CD4-positive, alpha-beta T cell (primary cell): ENCODE results near the gene FZR1. TPM values are rescaled to one million over a fixed set of nuclear protein-coding genes. Genes with fewer than 3 reads are reported as not detected.
"Not testable (repeated sequence)": the region's sequence is repeated elsewhere in the genome, so short reads cannot be mapped to it uniquely, and the experiment has no call there.

ENCODE experiments used
- ATAC-seq: fragments of 200-7000 bp; cut with Tn5 transposase; one replicate; pipeline ENCODE4 v1.10.0; 2022; ENCODE audit warnings: mild to moderate bottlenecking; ENCODE audit not compliant: poor library complexity
- CTCF ChIA-PET: fragments of 350-600 bp; sonication (Branson Sonifier 250); formaldehyde crosslinking; loops from one replicate; lab custom pipeline; 2021; ENCODE audit warnings: antibody characterized with exemption, inconsistent platforms; lab: Charles Lee
- POLR2A ChIA-PET: fragments of 350-600 bp; sonication (Branson Sonifier 250); formaldehyde crosslinking; loops from one replicate; lab custom pipeline; 2021; ENCODE audit warnings: antibody characterized with exemption, inconsistent platforms; lab: Charles Lee
- DNase-seq, 14 experiments: peaks; one replicate each; pipeline ENCODE4 v3.0.0-alpha.2; 2013 to 2020; ENCODE audit warnings: mixed read lengths in 2 of 14
- H3K27ac ChIP-seq, 2 donors: one replicate each; pipeline versions ENCODE4 v1.5.1 to v1.7.0; 2013; ENCODE audit warnings: low read length in 2 of 2, low read depth in 1 of 2, mild to moderate bottlenecking in 1 of 2
- H3K27me3 ChIP-seq, 2 experiments: 1 replicate in 1 of 2; 2 replicates in 1 of 2; pipeline versions ENCODE4 v1.6.1 to v1.7.0; 2013; ENCODE audit warnings: low read length in 2 of 2, control low read depth in 1 of 2, mild to moderate bottlenecking in 1 of 2, moderate library complexity in 1 of 2; ENCODE audit not compliant: insufficient read depth in 2 of 2, control insufficient read depth in 1 of 2
- H3K36me3 ChIP-seq: one replicate; pipeline ENCODE4 v1.6.1; 2013; ENCODE audit warnings: low read length, control low read depth; ENCODE audit not compliant: insufficient read depth
- H3K4me1 ChIP-seq: one replicate; pipeline ENCODE4 v1.6.1; 2013; ENCODE audit warnings: low read length, control low read depth; ENCODE audit not compliant: insufficient read depth
- H3K4me3 ChIP-seq: one replicate; pipeline ENCODE4 v1.5.1; 2013; ENCODE audit warnings: mild to moderate bottlenecking, low read length, moderate library complexity
- H3K9me3 ChIP-seq, 2 experiments: 1 replicate in 1 of 2; 2 replicates in 1 of 2; pipeline versions ENCODE4 v1.6.1 to v1.7.0; 2013; ENCODE audit warnings: low read length in 2 of 2, mild to moderate bottlenecking in 2 of 2, control low read depth in 1 of 2, moderate library complexity in 1 of 2; ENCODE audit not compliant: control insufficient read depth in 1 of 2, insufficient read depth in 1 of 2
- H3K27ac Mint-ChIP-seq: one replicate; pipeline ENCODE4 v1.8.0; 2020; ENCODE audit warnings: mixed read lengths
- H3K27me3 Mint-ChIP-seq: one replicate; pipeline ENCODE4 v1.8.0; 2021; ENCODE audit warnings: mixed read lengths
- H3K36me3 Mint-ChIP-seq: one replicate; pipeline ENCODE4 v1.8.0; 2021; ENCODE audit warnings: low read depth, mixed read lengths
- H3K4me1 Mint-ChIP-seq: one replicate; pipeline ENCODE4 v1.8.0; 2021; ENCODE audit warnings: low read depth, mixed read lengths
- H3K4me3 Mint-ChIP-seq: one replicate; pipeline ENCODE4 v1.8.0; 2020; ENCODE audit warnings: mild to moderate bottlenecking, mixed read lengths
- H3K9me3 Mint-ChIP-seq: one replicate; pipeline ENCODE4 v1.8.0; 2020; ENCODE audit warnings: mixed read lengths
- CTCF ChIP-seq: fragments of 200-600 bp; IDR thresholded peaks from one replicate; pipeline ENCODE4 v1.8.0; 2022; ENCODE audit warnings: antibody characterized with exemption, mild to moderate bottlenecking
- intact Hi-C, 2 experiments: fragments of 100-400 bp; cut with DNase I in 1 of 2; cut with micrococcal nuclease in 1 of 2; formaldehyde crosslinking; loops; one replicate each; pipeline versions ENCODE4 v1.15.1 to v1.9.0; 2023 to 2025; cut with DNase I, micrococcal nuclease
- total RNA-seq, 174 experiments: library from RNA in 2 of 174; stranded (reverse) in 2 of 174; gene quantifications; one replicate each; pipeline ENCODE4 v1.2.3 and lab custom pipeline; 2021 to 2026

Gene FZR1
- total RNA-seq, 2 experiments from 2014 or later: 109 to 116 TPM

- no peak overlapping the region for H3K4me3 ChIP-seq
- POLR2A ChIA-PET: no interaction called here
- no peaks in the 10 kb centered on the region for H3K9me3 ChIP-seq
- no peaks in the 10 kb centered on the region for H3K9me3 Mint-ChIP-seq
- H3K4me1 Mint-ChIP-seq: no peaks in the 10 kb centered on the region
- H3K4me1 ChIP-seq: no peaks in the 10 kb centered on the region
- no peaks in the 10 kb centered on the region for H3K27me3 ChIP-seq
- CTCF ChIA-PET: no interaction called here
- no peak overlapping the region for H3K4me3 Mint-ChIP-seq
- no peak for TF ChIP-seq CTCF
- no peak overlapping the region for H3K27ac Mint-ChIP-seq
- ATAC-seq (no peak), DNase-seq (no peak)
- H3K36me3 ChIP-seq: peaks cover 78% of the 10 kb centered on the region
- H3K36me3 Mint-ChIP-seq: peaks cover 28% of the 10 kb centered on the region
- intact Hi-C loops: no loop called here
- H3K27ac ChIP-seq: no peak overlapping the region
- H3K27me3 Mint-ChIP-seq: no peaks in the 10 kb centered on the region
Observed at GRCh38 chr19:3528080-3528479, 22.0 kb downstream of the FZR1 start.

GRCh38 chr19:3528539-3529211 is 22.6 kb downstream of the FZR1 start:
- intact Hi-C loops: no loop called here
- POLR2A ChIA-PET: no interaction called here

GRCh38 chr19:3529299-3529698 is 23.2 kb downstream of the FZR1 start:
- intact Hi-C loops, H3K4me3 ChIP-seq, H3K9me3 ChIP-seq, H3K27me3 ChIP-seq, ATAC-seq, H3K4me1 Mint-ChIP-seq, H3K27ac Mint-ChIP-seq, CTCF ChIA-PET, H3K4me1 ChIP-seq, H3K27ac ChIP-seq, DNase-seq, POLR2A ChIA-PET, H3K9me3 Mint-ChIP-seq, H3K27me3 Mint-ChIP-seq, H3K4me3 Mint-ChIP-seq: not testable (repeated sequence)
- H3K36me3 ChIP-seq: peaks cover 76% of the 10 kb centered on the region
- H3K36me3 Mint-ChIP-seq: peaks cover 28% of the 10 kb centered on the region

More at GRCh38 chr19:3528539-3529211, 22.6 kb downstream of the FZR1 start:
- Histone ChIP-seq H3K4me1 (no peaks in the 10 kb centered on the region), H3K27me3 (no peaks in the 10 kb centered on the region), H3K36me3 (peaks cover 78% of the 10 kb centered on the region), H3K4me3 (no peak overlapping the region), H3K9me3 (no peaks in the 10 kb centered on the region), H3K27ac (no peak overlapping the region)
- Mint-ChIP-seq H3K9me3 (no peaks in the 10 kb centered on the region), H3K27me3 (no peaks in the 10 kb centered on the region), H3K4me3 (no peak overlapping the region), H3K4me1 (no peaks in the 10 kb centered on the region), H3K36me3 (peaks cover 30% of the 10 kb centered on the region), H3K27ac (no peak overlapping the region)
- TF ChIP-seq CTCF: no peak
- CTCF ChIA-PET: no interaction called here
- ATAC-seq (no peak), DNase-seq (no peak)

- Mint-ChIP-seq H3K27me3 (no peaks in the 10 kb centered on the region), H3K4me1 (no peaks in the 10 kb centered on the region), H3K9me3 (no peaks in the 10 kb centered on the region), H3K4me3 (no peak overlapping the region), H3K27ac (no peak overlapping the region), H3K36me3 (peaks cover 32% of the 10 kb centered on the region)
- no peak for TF ChIP-seq CTCF
- Histone ChIP-seq H3K36me3 (peaks cover 78% of the 10 kb centered on the region), H3K27ac (no peak overlapping the region), H3K27me3 (no peaks in the 10 kb centered on the region), H3K4me3 (no peak overlapping the region), H3K9me3 (no peaks in the 10 kb centered on the region), H3K4me1 (no peaks in the 10 kb centered on the region)
- ATAC-seq (no peak), DNase-seq (no peak)
- CTCF ChIA-PET: no interaction called here
- intact Hi-C loops: no loop called here
- POLR2A ChIA-PET: no interaction called here
Observed at GRCh38 chr19:3530389-3530788, 24.3 kb downstream of the FZR1 start.
